GM23248 (cell line): ENCODE data around the gene CXCL10.

Experiments
- EZH2 ChIP-seq: fragments of 200-600 bp; sonication (generic); IDR thresholded peaks from 2 replicates; pipeline ENCODE4 v1.6.1; 2018; ENCODE audit warnings: antibody characterized with exemption, mild to moderate bottlenecking; ENCODE audit not compliant: insufficient read depth, poor library complexity, severe bottlenecking
- EZH2phosphoT487 ChIP-seq: fragments of 200-600 bp; sonication (generic); IDR thresholded peaks from 2 replicates; pipeline ENCODE4 v1.6.1; 2018; ENCODE audit warnings: antibody characterized with exemption, moderate library complexity, mild to moderate bottlenecking, low read depth; ENCODE audit not compliant: insufficient read depth

- TF ChIP-seq EZH2 (no peak), EZH2phosphoT487 (no peak)
These were observed 30.4 kb upstream of the CXCL10 start for GRCh38 chr4:76053730-76054129.
